Dendritic cell treated with granulocyte-macrophage colony-stimulating factor and Interleukin-4, amounts not matched to agents 40 ng/mL and 50 ng/mL, for 4 days (primary cell): ENCODE results near the gene CENPP.

Experiments
- H3K27ac Mint-ChIP-seq: one replicate; pipeline ENCODE4 v1.8.0; 2022; ENCODE audit warnings: mild to moderate bottlenecking, mixed read lengths
- H3K27me3 Mint-ChIP-seq: one replicate; pipeline ENCODE4 v1.8.0; 2022; ENCODE audit warnings: mild to moderate bottlenecking, mixed read lengths
- H3K36me3 Mint-ChIP-seq: one replicate; pipeline ENCODE4 v1.8.0; 2022; ENCODE audit warnings: low read depth, mixed read lengths
- H3K4me1 Mint-ChIP-seq: one replicate; pipeline ENCODE4 v1.8.0; 2022; ENCODE audit warnings: low read depth, mixed read lengths
- H3K4me3 Mint-ChIP-seq: one replicate; pipeline ENCODE4 v1.8.0; 2022; ENCODE audit warnings: mild to moderate bottlenecking, moderate library complexity, mixed read lengths
- H3K9me3 Mint-ChIP-seq: one replicate; pipeline ENCODE4 v1.8.0; 2022; ENCODE audit warnings: mixed read lengths
- intact Hi-C: fragments of 100-400 bp; cut with micrococcal nuclease; formaldehyde crosslinking; loops from one replicate; pipeline ENCODE4 v1.15.0; 2022

CENPP gene

GRCh38 chr9:92377876-92378275 lies 52.1 kb downstream of the CENPP start:
- intact Hi-C loops, result no loop called here
- peaks cover 23% of the 10 kb centered on the region for H3K9me3 Mint-ChIP-seq
- no peak overlapping the region for H3K4me3 Mint-ChIP-seq
- no peaks in the 10 kb centered on the region for H3K27me3 Mint-ChIP-seq
- no peak overlapping the region for H3K27ac Mint-ChIP-seq
- peaks cover 8% of the 10 kb centered on the region for H3K36me3 Mint-ChIP-seq
- no peaks in the 10 kb centered on the region for H3K4me1 Mint-ChIP-seq

DNA sequence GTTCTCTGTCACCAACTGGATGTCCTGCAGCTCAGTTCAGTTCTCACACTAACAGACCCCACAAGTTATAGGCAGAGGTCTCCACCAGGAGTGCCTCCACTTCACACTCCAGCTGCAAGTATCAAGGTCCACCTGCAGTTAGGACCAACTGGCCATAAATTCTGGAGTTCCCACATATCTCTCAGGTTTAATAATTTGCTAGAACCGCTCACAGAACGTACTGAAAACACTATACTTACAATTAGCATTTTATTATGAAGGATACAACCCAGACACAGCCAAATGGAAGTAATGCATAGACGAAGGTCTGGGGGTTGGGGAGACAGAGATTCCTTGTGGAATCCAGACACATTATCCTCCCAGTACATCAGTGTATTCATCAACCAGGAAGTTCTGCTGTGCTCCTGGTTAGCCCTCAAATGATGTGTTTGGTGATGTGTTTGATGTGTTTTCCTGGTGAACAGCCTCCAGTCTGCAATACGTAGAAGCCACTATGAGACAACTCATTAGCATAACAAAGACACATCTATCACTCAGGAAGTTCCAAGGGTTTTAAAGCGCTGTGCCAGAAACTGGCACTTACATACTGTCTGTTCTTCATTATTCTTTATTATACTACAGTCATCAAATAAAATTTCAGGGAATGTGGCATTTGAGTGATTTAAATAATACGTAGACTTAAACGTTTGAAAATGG lies 53.3 kb downstream of the CENPP start:
- Mint-ChIP-seq H3K27me3 (no peaks in the 10 kb centered on the region), H3K9me3 (peaks cover 15% of the 10 kb centered on the region), H3K4me3 (no peak overlapping the region), H3K4me1 (no peaks in the 10 kb centered on the region), H3K36me3 (peaks cover 2% of the 10 kb centered on the region), H3K27ac (no peak overlapping the region)
- intact Hi-C loops, result no loop called here

DNA sequence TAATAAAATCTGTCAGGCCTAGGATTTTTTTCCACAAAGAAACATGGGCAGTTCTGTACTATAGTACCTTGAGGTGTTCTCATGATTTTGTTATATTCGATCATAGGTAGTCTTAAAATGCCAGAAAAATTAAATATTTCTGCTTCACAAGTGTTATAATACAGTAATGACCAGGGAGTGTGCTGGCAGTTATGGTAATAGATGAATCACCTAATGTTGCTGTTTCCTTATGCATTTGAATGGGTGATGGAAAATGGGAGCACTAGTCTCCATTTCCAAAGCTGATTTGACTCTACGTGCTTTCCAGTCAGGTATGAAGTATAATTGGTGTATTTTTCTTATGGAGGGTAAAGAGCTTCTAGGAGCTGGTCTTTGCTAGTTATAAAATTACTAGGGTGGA lies 54.9 kb downstream of the CENPP start:
- H3K27me3 Mint-ChIP-seq, result no peaks in the 10 kb centered on the region
- intact Hi-C loops, result no loop called here
- H3K4me3 Mint-ChIP-seq, result no peak overlapping the region
- no peak overlapping the region for H3K27ac Mint-ChIP-seq
- no peaks in the 10 kb centered on the region for H3K4me1 Mint-ChIP-seq
- H3K9me3 Mint-ChIP-seq, result no peaks in the 10 kb centered on the region
- no peaks in the 10 kb centered on the region for H3K36me3 Mint-ChIP-seq

DNA sequence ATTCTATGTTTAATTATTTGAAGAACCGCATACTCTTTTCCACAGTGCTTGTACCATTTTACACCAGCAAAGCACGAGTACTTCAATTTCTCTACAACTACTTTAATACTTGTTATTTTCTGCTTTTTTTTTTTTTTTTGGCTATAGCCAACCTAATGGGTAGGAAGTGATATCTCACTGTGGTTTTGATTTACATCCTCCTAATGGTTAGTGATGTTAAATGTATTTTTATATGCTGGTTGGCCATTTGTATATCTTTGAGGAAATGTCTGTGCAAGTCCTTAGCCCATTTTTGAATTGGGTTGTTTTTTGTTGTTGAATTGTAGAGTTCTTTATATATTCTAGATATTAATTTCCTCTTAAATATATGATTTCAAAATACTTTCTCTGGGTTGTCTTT lies 56.0 kb downstream of the CENPP start:
- Mint-ChIP-seq H3K9me3 (no peaks in the 10 kb centered on the region), H3K27ac (no peak overlapping the region), H3K4me3 (no peak overlapping the region), H3K36me3 (no peaks in the 10 kb centered on the region), H3K27me3 (no peaks in the 10 kb centered on the region), H3K4me1 (no peaks in the 10 kb centered on the region)
- intact Hi-C loops, result no loop called here

DNA sequence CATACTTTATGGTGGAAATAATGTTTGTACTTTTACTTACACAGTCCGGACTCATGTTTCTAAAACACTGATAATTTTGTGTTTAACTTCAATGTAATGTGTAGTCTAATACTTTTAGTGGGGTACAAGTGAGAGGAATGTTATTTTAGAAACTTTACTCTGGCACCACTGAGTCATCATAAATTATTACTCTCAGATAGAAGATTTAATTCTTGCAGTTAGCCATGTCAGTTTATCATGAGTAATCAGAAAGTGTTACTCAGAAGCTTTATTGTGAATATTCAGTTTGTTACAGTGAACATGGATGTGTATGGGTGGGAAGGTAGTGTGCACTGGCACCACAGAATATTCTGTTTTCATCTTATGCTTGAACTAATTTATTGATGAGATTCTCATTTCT lies 58.6 kb downstream of the CENPP start:
- intact Hi-C loops, result no loop called here
- H3K4me1 Mint-ChIP-seq, result no peaks in the 10 kb centered on the region
- H3K9me3 Mint-ChIP-seq, result no peaks in the 10 kb centered on the region
- no peak overlapping the region for H3K27ac Mint-ChIP-seq
- H3K4me3 Mint-ChIP-seq, result no peak overlapping the region
- no peaks in the 10 kb centered on the region for H3K36me3 Mint-ChIP-seq
- H3K27me3 Mint-ChIP-seq, result no peaks in the 10 kb centered on the region

- intact Hi-C loops, result no loop called here
Measured at GRCh38 chr9:92385001-92385400, 59.2 kb downstream of the CENPP start.

GRCh38 chr9:92385477-92385876 lies 59.7 kb downstream of the CENPP start:
- H3K27ac Mint-ChIP-seq, result no peak overlapping the region
- intact Hi-C loops, result no loop called here
- no peaks in the 10 kb centered on the region for H3K27me3 Mint-ChIP-seq
- no peaks in the 10 kb centered on the region for H3K4me1 Mint-ChIP-seq
- no peak overlapping the region for H3K4me3 Mint-ChIP-seq
- H3K36me3 Mint-ChIP-seq, result no peaks in the 10 kb centered on the region
- H3K9me3 Mint-ChIP-seq, result no peaks in the 10 kb centered on the region

More at GRCh38 chr9:92385001-92385400, 59.2 kb downstream of the CENPP start:
- Mint-ChIP-seq H3K27ac (no peak overlapping the region), H3K36me3 (no peaks in the 10 kb centered on the region), H3K9me3 (no peaks in the 10 kb centered on the region), H3K4me3 (no peak overlapping the region), H3K4me1 (no peaks in the 10 kb centered on the region), H3K27me3 (no peaks in the 10 kb centered on the region)

DNA sequence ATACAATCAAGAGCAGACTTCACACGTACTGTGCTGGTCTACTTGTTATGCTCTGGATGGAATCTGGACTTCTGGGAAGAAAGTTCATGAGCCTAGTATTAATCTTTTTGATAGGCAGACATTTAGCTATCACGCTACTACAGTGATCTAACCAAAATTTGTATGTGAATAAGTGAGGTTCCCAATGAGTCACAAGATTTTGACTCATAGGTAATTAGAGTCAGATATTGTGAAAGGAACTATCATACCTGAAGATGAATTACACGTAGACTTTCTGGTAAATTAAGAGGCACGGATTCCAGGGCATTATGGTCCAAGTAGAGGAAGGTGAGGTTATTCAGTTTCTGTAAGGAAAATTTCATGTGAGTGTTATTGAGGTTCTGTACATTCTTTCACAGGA lies 60.2 kb downstream of the CENPP start:
- H3K27me3 Mint-ChIP-seq, result no peaks in the 10 kb centered on the region
- intact Hi-C loops, result no loop called here
- H3K9me3 Mint-ChIP-seq, result no peaks in the 10 kb centered on the region
- H3K4me3 Mint-ChIP-seq, result no peak overlapping the region
- no peaks in the 10 kb centered on the region for H3K4me1 Mint-ChIP-seq
- H3K36me3 Mint-ChIP-seq, result no peaks in the 10 kb centered on the region
- no peak overlapping the region for H3K27ac Mint-ChIP-seq

DNA sequence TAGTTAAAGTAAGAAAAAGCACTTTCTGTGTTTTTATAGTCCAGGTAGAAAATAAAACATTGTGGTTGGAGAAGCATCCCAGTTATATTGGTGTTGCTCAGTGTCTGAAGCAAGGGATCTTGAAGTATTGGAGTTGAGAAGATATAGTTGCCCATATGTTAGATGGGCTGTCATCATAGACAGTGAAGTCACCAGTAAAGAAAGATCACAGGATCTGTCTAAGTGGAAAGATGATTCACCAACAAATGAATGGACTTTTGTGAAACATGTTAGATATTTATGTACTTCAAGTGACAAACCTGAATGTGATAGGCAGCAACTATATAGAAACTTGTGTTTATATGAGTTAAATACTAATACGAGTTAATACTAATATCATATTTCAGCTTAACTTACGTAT lies 66.9 kb downstream of the CENPP start:
- H3K4me1 Mint-ChIP-seq, result no peaks in the 10 kb centered on the region
- H3K36me3 Mint-ChIP-seq, result no peaks in the 10 kb centered on the region
- intact Hi-C loops, result no loop called here
- no peak overlapping the region for H3K27ac Mint-ChIP-seq
- H3K4me3 Mint-ChIP-seq, result no peak overlapping the region
- no peaks in the 10 kb centered on the region for H3K27me3 Mint-ChIP-seq
- no peaks in the 10 kb centered on the region for H3K9me3 Mint-ChIP-seq

DNA sequence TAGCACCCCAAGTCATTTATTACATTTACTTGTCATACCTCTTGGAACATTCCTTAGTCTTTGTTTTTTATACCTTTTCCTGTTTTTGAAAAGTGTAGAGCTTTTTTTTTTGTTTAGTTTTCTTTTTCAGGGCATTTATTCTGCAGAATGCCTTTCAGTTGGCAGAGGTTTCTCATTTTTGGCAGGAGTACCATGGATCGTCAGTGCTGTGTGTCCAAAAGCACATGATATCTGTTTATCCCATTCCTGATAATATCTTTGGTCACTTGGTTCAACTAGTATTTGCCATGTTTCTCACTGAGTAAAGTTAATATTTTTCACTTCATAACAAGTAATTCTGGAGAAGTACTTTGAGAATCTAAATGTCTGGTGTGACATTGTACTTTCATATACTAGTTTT lies 67.9 kb downstream of the CENPP start:
- H3K36me3 Mint-ChIP-seq, result no peaks in the 10 kb centered on the region
- intact Hi-C loops, result no loop called here
- H3K27me3 Mint-ChIP-seq, result no peaks in the 10 kb centered on the region
- H3K4me3 Mint-ChIP-seq, result no peak overlapping the region
- no peak overlapping the region for H3K27ac Mint-ChIP-seq
- H3K9me3 Mint-ChIP-seq, result no peaks in the 10 kb centered on the region
- no peaks in the 10 kb centered on the region for H3K4me1 Mint-ChIP-seq

- Mint-ChIP-seq H3K27ac (no peak overlapping the region), H3K27me3 (no peaks in the 10 kb centered on the region), H3K9me3 (no peaks in the 10 kb centered on the region), H3K4me1 (no peaks in the 10 kb centered on the region), H3K4me3 (no peak overlapping the region), H3K36me3 (no peaks in the 10 kb centered on the region)
- intact Hi-C loops, result no loop called here
Measured at GRCh38 chr9:92395617-92396016, 69.9 kb downstream of the CENPP start.

DNA sequence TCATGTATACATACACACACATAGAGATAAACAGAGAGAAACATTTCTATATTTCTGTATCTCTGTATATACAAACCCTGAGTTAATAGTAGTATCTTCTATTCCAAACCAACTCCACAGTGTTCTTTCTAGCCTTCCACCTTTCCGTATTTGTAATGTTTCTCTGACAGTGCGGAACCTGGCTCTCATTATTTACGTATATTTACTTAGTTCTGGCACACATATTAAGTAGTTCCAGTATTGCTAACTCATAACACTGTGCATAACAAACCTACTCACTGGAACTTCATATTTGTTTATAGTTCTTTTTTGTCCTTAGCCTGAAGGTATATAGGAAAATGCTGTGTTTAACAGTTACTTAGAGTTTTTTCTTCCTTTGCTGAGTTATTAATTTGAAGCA lies 72.1 kb downstream of the CENPP start:
- Mint-ChIP-seq H3K27ac (no peak overlapping the region), H3K9me3 (no peaks in the 10 kb centered on the region), H3K27me3 (no peaks in the 10 kb centered on the region), H3K4me3 (no peak overlapping the region), H3K36me3 (no peaks in the 10 kb centered on the region), H3K4me1 (no peaks in the 10 kb centered on the region)
- intact Hi-C loops, result no loop called here

DNA sequence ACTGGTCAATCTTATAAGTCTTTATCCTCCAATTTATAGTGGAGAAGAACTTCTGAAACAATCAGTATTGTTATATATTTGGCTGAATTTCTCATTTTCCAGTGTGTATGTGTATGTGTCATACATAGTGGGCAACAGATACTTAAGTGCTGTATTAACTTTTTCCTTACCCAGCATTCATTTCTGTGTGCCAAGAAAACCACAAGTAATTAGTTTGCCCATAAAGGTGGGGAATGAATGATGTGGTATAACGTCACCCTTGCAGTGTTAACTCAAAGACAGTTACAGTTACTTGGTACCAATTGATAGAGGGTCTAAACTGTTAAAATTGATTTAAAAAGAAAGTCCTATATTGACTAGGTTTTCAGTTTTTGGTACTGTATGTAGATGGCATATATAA lies 76.6 kb downstream of the CENPP start:
- intact Hi-C loops, result no loop called here
- H3K4me3 Mint-ChIP-seq, result no peak overlapping the region
- no peaks in the 10 kb centered on the region for H3K9me3 Mint-ChIP-seq
- no peaks in the 10 kb centered on the region for H3K27me3 Mint-ChIP-seq
- H3K4me1 Mint-ChIP-seq, result peaks cover 17% of the 10 kb centered on the region
- no peaks in the 10 kb centered on the region for H3K36me3 Mint-ChIP-seq
- no peak overlapping the region for H3K27ac Mint-ChIP-seq

- H3K4me3 Mint-ChIP-seq, result no peak overlapping the region
- H3K4me1 Mint-ChIP-seq, result peaks cover 18% of the 10 kb centered on the region
- no peaks in the 10 kb centered on the region for H3K27me3 Mint-ChIP-seq
- no peaks in the 10 kb centered on the region for H3K9me3 Mint-ChIP-seq
- no peak overlapping the region for H3K27ac Mint-ChIP-seq
- intact Hi-C loops, result no loop called here
- H3K36me3 Mint-ChIP-seq, result no peaks in the 10 kb centered on the region
Measured at GRCh38 chr9:92402826-92403745, 77.3 kb downstream of the CENPP start.
